Uterus (tissue), 4 donors: ENCODE data around the gene CHEK1. TPM values are rescaled to one million over a fixed set of nuclear protein-coding genes. Genes with fewer than 3 reads are reported as not detected.

ENCODE experiments used
- DNase-seq, 2 donors: peaks; one replicate each; pipeline ENCODE4 v3.0.0-alpha.2; 2019 to 2020
- H3K27ac ChIP-seq, 2 donors: fragments of 200-600 bp; sonication (generic); 1 replicate in 1 of 2; 2 replicates in 1 of 2; pipeline ENCODE4 v1.5.1; 2016 to 2018
- H3K27me3 ChIP-seq, 2 donors: fragments of 200-600 bp; sonication (generic); one replicate each; pipeline ENCODE4 v1.5.1; 2018 to 2019; ENCODE audit warnings: control low read depth in 1 of 2
- H3K36me3 ChIP-seq, 2 donors: fragments of 200-600 bp; sonication (generic); one replicate each; pipeline ENCODE4 v1.5.1; 2019; ENCODE audit warnings: control low read depth in 1 of 2
- H3K4me1 ChIP-seq, 2 donors: fragments of 200-600 bp; sonication (generic); one replicate each; pipeline ENCODE4 v1.5.1; 2018 to 2019; ENCODE audit warnings: control low read depth in 1 of 2
- H3K4me3 ChIP-seq, 2 donors: fragments of 200-600 bp; sonication (generic); 1 replicate in 1 of 2; 2 replicates in 1 of 2; pipeline ENCODE4 v1.5.1; 2018 to 2019; ENCODE audit warnings: mild to moderate bottlenecking in 1 of 2
- H3K9me3 ChIP-seq, 2 donors: fragments of 200-600 bp; sonication (generic); one replicate each; pipeline ENCODE4 v1.5.1; 2019; ENCODE audit warnings: control low read depth in 1 of 2
- CTCF ChIP-seq, 4 experiments: fragments of 200-600 bp in 2 of 4; fragments of 450-650 bp in 2 of 4; sonication (generic) in 2 of 4; IDR thresholded peaks; one replicate each; pipeline ENCODE4 v1.5.1; 2016 to 2019; ENCODE audit warnings: antibody characterized with exemption in 4 of 4, mild to moderate bottlenecking in 2 of 4, moderate library complexity in 1 of 4
- POLR2A ChIP-seq, 2 donors: fragments of 450-650 bp; IDR thresholded peaks; one replicate each; pipeline ENCODE4 v1.6.1; 2016; ENCODE audit warnings: antibody characterized with exemption in 2 of 2, mild to moderate bottlenecking in 1 of 2, moderate library complexity in 1 of 2
- intact Hi-C: fragments of 100-400 bp; cut with DNase I; formaldehyde crosslinking; loops from one replicate; pipeline ENCODE4 v1.15.1; 2023; ENCODE audit warnings: low total_unique reads
- total RNA-seq, 4 donors: library from RNA; depleted of rRNA in 3 of 4; stranded (reverse); fragments of >200 nt in 3 of 4; gene quantifications; one replicate each; pipeline versions ENCODE4 v1.1.0 to v1.2.4, GENCODE V29; 2014 to 2023
- donor health status: DM: yes; HTN: yes; CAD: no.

Gene CHEK1
- total RNA-seq, 4 donors from 2014 or later = 1.6 to 35.4 (median 2.6) TPM; not detected in 1

- intact Hi-C loops = no loop called here
- TF ChIP-seq CTCF (IDR thresholded peaks at IDR 0.05) (no peak), POLR2A (IDR thresholded peaks at IDR 0.05) (no peak)
- DNase-seq = no peak
- no peak overlapping the region for H3K4me3 ChIP-seq
- no peaks in the 10 kb centered on the region for H3K27me3 ChIP-seq
- H3K4me1 ChIP-seq = no peaks in the 10 kb centered on the region
- no peak overlapping the region for H3K27ac ChIP-seq
- no peaks in the 10 kb centered on the region for H3K9me3 ChIP-seq
- H3K36me3 ChIP-seq = no peaks in the 10 kb centered on the region
Observed at GRCh38 chr11:125689274-125689859, 64.4 kb downstream of the CHEK1 start.

GRCh38 chr11:125690006-125690405 lies 65.0 kb downstream of the CHEK1 start:
- Histone ChIP-seq H3K27ac (no peak overlapping the region), H3K27me3 (no peaks in the 10 kb centered on the region), H3K36me3 (no peaks in the 10 kb centered on the region), H3K4me1 (no peaks in the 10 kb centered on the region), H3K9me3 (no peaks in the 10 kb centered on the region), H3K4me3 (no peak overlapping the region)
- intact Hi-C loops = no loop called here
- no peak for DNase-seq
- TF ChIP-seq POLR2A (IDR thresholded peaks at IDR 0.05) (no peak), CTCF (IDR thresholded peaks at IDR 0.05) (no peak)

GRCh38 chr11:125692887-125693286 lies 67.9 kb downstream of the CHEK1 start:
- H3K4me1 ChIP-seq = no peaks in the 10 kb centered on the region
- no peaks in the 10 kb centered on the region for H3K27me3 ChIP-seq
- no peak for TF ChIP-seq POLR2A (IDR thresholded peaks at IDR 0.05)
- no peak for TF ChIP-seq CTCF (IDR thresholded peaks at IDR 0.05)
- H3K36me3 ChIP-seq = no peaks in the 10 kb centered on the region
- H3K9me3 ChIP-seq = no peaks in the 10 kb centered on the region
- H3K27ac ChIP-seq = no peak overlapping the region
- no peak for DNase-seq
- intact Hi-C loops = no loop called here
- H3K4me3 ChIP-seq = no peak overlapping the region

- Histone ChIP-seq H3K36me3 (no peaks in the 10 kb centered on the region), H3K9me3 (no peaks in the 10 kb centered on the region), H3K27ac (no peak overlapping the region), H3K4me1 (no peaks in the 10 kb centered on the region), H3K27me3 (no peaks in the 10 kb centered on the region), H3K4me3 (no peak overlapping the region)
- TF ChIP-seq CTCF (IDR thresholded peaks at IDR 0.05) = no peak
- no peak for TF ChIP-seq POLR2A (IDR thresholded peaks at IDR 0.05)
- intact Hi-C loops = no loop called here
- no peak for DNase-seq
Observed at GRCh38 chr11:125694951-125695350, 70.0 kb downstream of the CHEK1 start.

- intact Hi-C loops = no loop called here
- DNase-seq = no peak
- Histone ChIP-seq H3K4me1 (no peaks in the 10 kb centered on the region), H3K4me3 (no peak overlapping the region), H3K9me3 (no peaks in the 10 kb centered on the region), H3K36me3 (no peaks in the 10 kb centered on the region), H3K27ac (no peak overlapping the region), H3K27me3 (no peaks in the 10 kb centered on the region)
- TF ChIP-seq CTCF (IDR thresholded peaks at IDR 0.05) (no peak), POLR2A (IDR thresholded peaks at IDR 0.05) (no peak)
Observed at GRCh38 chr11:125701018-125701610, 76.2 kb downstream of the CHEK1 start.
